GM18861 (cell line): ENCODE data around the gene RAC2.

Source experiments
- ATAC-seq: cut with Tn5 transposase; IDR thresholded peaks from one replicate; pipeline ENCODE4 v1.9.1; 2021; ENCODE audit not compliant: unreplicated experiment

The RAC2 gene

GRCh38 chr22:37222440-37222971 is 21.6 kb downstream of the RAC2 start:
- ATAC-seq: no peak

- no peak for ATAC-seq
Observed at GRCh38 chr22:37221424-37222333, 22.4 kb downstream of the RAC2 start.

GRCh38 chr22:37220543-37220981 is 23.5 kb downstream of the RAC2 start:
- no peak for ATAC-seq

- ATAC-seq: peak; percentile 9
Observed at GRCh38 chr22:37219533-37219932, 24.5 kb downstream of the RAC2 start.

GRCh38 chr22:37218771-37219411 is 25.2 kb downstream of the RAC2 start:
- peak; percentile 81 for ATAC-seq

- peak; percentile 4 for ATAC-seq
Observed at GRCh38 chr22:37218399-37218770, 25.7 kb downstream of the RAC2 start.

- ATAC-seq: no peak
Observed at GRCh38 chr22:37215890-37216289, 28.2 kb downstream of the RAC2 start.

- no peak for ATAC-seq
Observed at GRCh38 chr22:37214731-37215030, 29.4 kb downstream of the RAC2 start.

- no peak for ATAC-seq
Observed at GRCh38 chr22:37213941-37214730, 29.9 kb downstream of the RAC2 start.

- no peak for ATAC-seq
Observed at GRCh38 chr22:37213218-37213855, 30.7 kb downstream of the RAC2 start.

GRCh38 chr22:37212174-37212906 is 31.7 kb downstream of the RAC2 start, which contains the start of gene SSTR3:
Gene SSTR3, minus strand, starts transcription at chr22:37212477. Its CDS starts 4,674 bp downstream, at chr22:37207803.
- no peak for ATAC-seq

GRCh38 chr22:37211866-37212173 is 32.2 kb downstream of the RAC2 start:
- ATAC-seq: no peak

- ATAC-seq: no peak
Observed at GRCh38 chr22:37211075-37211865, 32.8 kb downstream of the RAC2 start.

GRCh38 chr22:37210041-37210803 is 33.8 kb downstream of the RAC2 start:
- ATAC-seq: no peak

- ATAC-seq: no peak
Observed at GRCh38 chr22:37209140-37209845, 34.8 kb downstream of the RAC2 start.

GRCh38 chr22:37208401-37209139 is 35.5 kb downstream of the RAC2 start:
- ATAC-seq: no peak

GRCh38 chr22:37207981-37208380 is 36.1 kb downstream of the RAC2 start:
- ATAC-seq: no peak
